H9 (cell line): ENCODE data around the gene CYB5R2. TPM values are rescaled to one million over a fixed set of nuclear protein-coding genes. Genes with fewer than 3 reads are reported as not detected.

Source experiments
- DNase-seq: peaks from one replicate; pipeline ENCODE4 v3.0.0-alpha.2; 2017
- H2AFZ ChIP-seq: one replicate; pipeline ENCODE4 v1.6.1; 2013; ENCODE audit warnings: mild to moderate bottlenecking, low read length, control low read depth, moderate library complexity
- H2AK5ac ChIP-seq: 2 replicates; pipeline ENCODE4 v1.6.1; 2013; ENCODE audit warnings: low read length, control low read depth, mixed read lengths; ENCODE audit not compliant: insufficient read length
- H2BK120ac ChIP-seq: one replicate; pipeline ENCODE4 v1.6.1; 2013; ENCODE audit warnings: low read depth, mild to moderate bottlenecking, low read length, control low read depth, inconsistent platforms; ENCODE audit not compliant: poor library complexity, severe bottlenecking
- H2BK12ac ChIP-seq: 2 replicates; pipeline ENCODE4 v1.6.1; 2013; ENCODE audit warnings: low read length, control low read depth, mixed read lengths, low read depth; ENCODE audit not compliant: insufficient read length
- H2BK15ac ChIP-seq: 2 replicates; pipeline ENCODE4 v1.6.1; 2013; ENCODE audit warnings: low read depth, low read length, control low read depth
- H2BK20ac ChIP-seq: one replicate; pipeline ENCODE4 v1.6.1; 2013; ENCODE audit warnings: low read depth, mild to moderate bottlenecking, low read length, control low read depth, inconsistent platforms; ENCODE audit not compliant: poor library complexity, severe bottlenecking
- H2BK5ac ChIP-seq: 2 replicates; pipeline ENCODE4 v1.6.1; 2013; ENCODE audit warnings: low read length, control low read depth, mixed read lengths; ENCODE audit not compliant: insufficient read length
- H3K14ac ChIP-seq: 2 replicates; pipeline ENCODE4 v1.6.1; 2013; ENCODE audit warnings: low read length, control low read depth; ENCODE audit not compliant: insufficient read depth
- H3K18ac ChIP-seq: 2 replicates; pipeline ENCODE4 v1.6.1; 2013; ENCODE audit warnings: low read depth, mild to moderate bottlenecking, mixed read lengths, low read length, control low read depth; ENCODE audit not compliant: insufficient read length
- H3K23ac ChIP-seq: 2 replicates; pipeline ENCODE4 v1.6.1; 2013; ENCODE audit warnings: low read length, control low read depth, mixed read lengths, low read depth; ENCODE audit not compliant: insufficient read length
- H3K23me2 ChIP-seq: 2 replicates; pipeline ENCODE4 v1.6.1; 2013; ENCODE audit warnings: low read depth, mild to moderate bottlenecking, mixed read lengths, low read length, control low read depth; ENCODE audit not compliant: insufficient read length, poor library complexity, severe bottlenecking
- H3K27ac ChIP-seq: 2 replicates; pipeline ENCODE4 v1.5.1; 2013; ENCODE audit warnings: low read length, control low read depth, mixed read lengths, low read depth; ENCODE audit not compliant: insufficient read length
- H3K27me3 ChIP-seq: 2 replicates; pipeline ENCODE4 v1.6.1; 2013; ENCODE audit warnings: low read length, control low read depth, inconsistent platforms; ENCODE audit not compliant: insufficient read depth
- H3K4ac ChIP-seq: 2 replicates; pipeline ENCODE4 v1.6.1; 2013; ENCODE audit warnings: low read depth, mild to moderate bottlenecking, control low read depth, inconsistent platforms, low read length, moderate library complexity
- H3K4me1 ChIP-seq: 2 replicates; pipeline ENCODE4 v1.6.1; 2013; ENCODE audit warnings: low read length, control low read depth, inconsistent platforms; ENCODE audit not compliant: insufficient read depth
- H3K4me2 ChIP-seq: 2 replicates; pipeline ENCODE4 v1.6.1; 2013; ENCODE audit warnings: low read length, control low read depth, mixed read lengths; ENCODE audit not compliant: insufficient read length, insufficient read depth
- H3K56ac ChIP-seq: 2 replicates; pipeline ENCODE4 v1.6.1; 2013; ENCODE audit warnings: low read depth, mild to moderate bottlenecking, mixed read lengths, low read length, control low read depth; ENCODE audit not compliant: insufficient read length
- H3K79me1 ChIP-seq: 2 replicates; pipeline ENCODE4 v1.6.1; 2013; ENCODE audit warnings: low read depth, mild to moderate bottlenecking, moderate library complexity, low read length, control low read depth, inconsistent platforms; ENCODE audit not compliant: insufficient read depth, poor library complexity, severe bottlenecking
- H3K79me2 ChIP-seq: 2 replicates; pipeline ENCODE4 v1.6.1; 2013; ENCODE audit warnings: low read length, control low read depth, inconsistent platforms; ENCODE audit not compliant: insufficient read depth
- H3K9ac ChIP-seq: 2 replicates; pipeline ENCODE4 v1.6.1; 2013; ENCODE audit warnings: low read length, control low read depth, mixed read lengths; ENCODE audit not compliant: insufficient read length; ENCODE audit errors: extremely low read depth
- H3K9me3 ChIP-seq: one replicate; pipeline ENCODE4 v1.6.1; 2013; ENCODE audit warnings: low read depth, low read length, inconsistent platforms; ENCODE audit not compliant: control insufficient read depth
- H3T11ph ChIP-seq: one replicate; pipeline ENCODE4 v1.6.1; 2013; ENCODE audit warnings: mild to moderate bottlenecking, low read length, control low read depth, inconsistent platforms
- H4K20me1 ChIP-seq: one replicate; pipeline ENCODE4 v1.6.1; 2013; ENCODE audit not compliant: control insufficient read depth, insufficient read length, insufficient read depth
- H4K5ac ChIP-seq: 2 replicates; pipeline ENCODE4 v1.6.1; 2013; ENCODE audit warnings: low read depth, mild to moderate bottlenecking, mixed read lengths, low read length, control low read depth; ENCODE audit not compliant: insufficient read length
- H4K8ac ChIP-seq: replicated peaks from 2 replicates; pipeline ENCODE4 v1.6.1; 2013; ENCODE audit warnings: low read length, control low read depth, mixed read lengths, low read depth; ENCODE audit not compliant: insufficient read length
- H4K91ac ChIP-seq: 2 replicates; pipeline ENCODE4 v1.6.1; 2013; ENCODE audit warnings: low read depth, mild to moderate bottlenecking, moderate library complexity, mixed read lengths, low read length, control low read depth; ENCODE audit not compliant: insufficient read length
- H3K27ac Mint-ChIP-seq, 3 experiments: 2 replicates in 2 of 3; 3 replicates in 1 of 3; pipeline ENCODE4 v1.8.0; 2020 to 2021; ENCODE audit warnings: mixed read lengths in 3 of 3, mild to moderate bottlenecking in 1 of 3, moderate library complexity in 1 of 3
- H3K27me3 Mint-ChIP-seq: 2 replicates; pipeline ENCODE4 v1.8.0; 2021; ENCODE audit warnings: low read depth, mild to moderate bottlenecking, moderate library complexity, mixed read lengths
- H3K36me3 Mint-ChIP-seq, 3 experiments: 2 replicates in 2 of 3; 3 replicates in 1 of 3; pipeline ENCODE4 v1.8.0; 2020 to 2021; ENCODE audit warnings: low read depth in 3 of 3, mixed read lengths in 3 of 3; ENCODE audit not compliant: insufficient read depth in 1 of 3
- H3K4me1 Mint-ChIP-seq, 2 experiments: 2 replicates each; pipeline ENCODE4 v1.8.0; 2020; ENCODE audit warnings: mixed read lengths in 2 of 2
- H3K4me3 Mint-ChIP-seq, 2 experiments: 2 replicates in 1 of 2; 3 replicates in 1 of 2; pipeline ENCODE4 v1.8.0; 2020 to 2021; ENCODE audit warnings: mild to moderate bottlenecking in 2 of 2, mixed read lengths in 2 of 2, moderate library complexity in 1 of 2
- H3K9me3 Mint-ChIP-seq, 2 experiments: 2 replicates in 1 of 2; 3 replicates in 1 of 2; pipeline ENCODE4 v1.8.0; 2020; ENCODE audit warnings: mild to moderate bottlenecking in 2 of 2, mixed read lengths in 2 of 2, moderate library complexity in 1 of 2
- CTCF ChIP-seq: fragments of 200-600 bp; sonication (generic); conservative IDR thresholded peaks from 3 replicates; pipeline ENCODE4 v1.8.0; 2021; ENCODE audit warnings: antibody characterized with exemption, mild to moderate bottlenecking
- WGBS: extraction: QIAGEN DNeasy Blood & Tissue Kit; methylation state at CpG from one replicate; pipeline ENCODE4 v1.1.7; 2013; ENCODE audit warnings: missing lambda C conversion rate, low lambda C conversion rate, mixed read lengths; ENCODE audit not compliant: insufficient read length; ENCODE audit errors: extremely low coverage; 5-methylcytosine and 5-hydroxymethylcytosine counted together
- total RNA-seq: library from RNA; stranded (reverse); gene quantifications from 2 replicates; pipeline ENCODE4 v1.2.1, GENCODE V29; 2021

The CYB5R2 gene
- total RNA-seq, 1 experiment from 2014 or later = 44.5 TPM

GRCh38 chr11:7677796-7678201 is 4.5 kb upstream of the CYB5R2 start:
- Mint-ChIP-seq H3K4me3 (no peak overlapping the region), H3K9me3 (peaks cover 5 to 7% of the 10 kb centered on the region in 2 experiments; a peak in 4 of 5 replicates)
- WGBS = no CpG with 5 or more reads among the region's 4 CpGs

More at GRCh38 chr11:7677796-7678201, 4.5 kb upstream of the CYB5R2 start:
- no peak for TF ChIP-seq CTCF
- no peaks in the 10 kb centered on the region for H3K79me1 ChIP-seq
- H3K18ac ChIP-seq = no peak overlapping the region
- H2AK5ac ChIP-seq = no peak overlapping the region
- H4K20me1 ChIP-seq = peaks cover 2% of the 10 kb centered on the region
- H3K23ac ChIP-seq = no peak overlapping the region
- H3K79me2 ChIP-seq = no peaks in the 10 kb centered on the region
- no peak overlapping the region for H2BK20ac ChIP-seq
- Mint-ChIP-seq H3K27me3 (peaks cover 10% of the 10 kb centered on the region), H3K4me1 (peaks cover 45 to 46% of the 10 kb centered on the region in 2 experiments), H3K27ac (0 out of 7 replicates have a peak overlapping the region, but pooled peaks of 1 of the 3 experiments have one; percentile 26), H3K36me3 (peaks cover 0 to 23% (median 2%) of the 10 kb centered on the region in 3 experiments; a peak in 5 of 7 replicates)
- H3K9me3 ChIP-seq = no peaks in the 10 kb centered on the region
- H4K5ac ChIP-seq = no peak overlapping the region
- DNase-seq = no peak
- H3K23me2 ChIP-seq = peaks cover 10% of the 10 kb centered on the region
- no peak overlapping the region for H3K9ac ChIP-seq
- peaks cover 2% of the 10 kb centered on the region; the same call in 1 of the 2 replicates for H3K4me1 ChIP-seq
- H3K4ac ChIP-seq = no peak overlapping the region
- H2BK12ac ChIP-seq = no peak overlapping the region
- H3K27ac ChIP-seq = no peak overlapping the region
- H4K91ac ChIP-seq = no peak overlapping the region
- H2BK120ac ChIP-seq = no peak overlapping the region
- no peak overlapping the region for H2BK5ac ChIP-seq
- no peak overlapping the region for H3K56ac ChIP-seq
- no peak overlapping the region for H4K8ac ChIP-seq
- no peak overlapping the region for H3K14ac ChIP-seq
- H3K4me2 ChIP-seq = no peak overlapping the region
- no peak overlapping the region for H3T11ph ChIP-seq
- no peaks in the 10 kb centered on the region for H3K27me3 ChIP-seq
- no peak overlapping the region for H2AFZ ChIP-seq
- H2BK15ac ChIP-seq = no peak overlapping the region
